Coronary artery (tissue), 2 donors: ENCODE data around the gene ZC3H7B.
"Not testable (repeated sequence)": the region's sequence is repeated elsewhere in the genome, so short reads cannot be mapped to it uniquely, and the experiment has no call there.

Experiments
- DNase-seq: peaks from one replicate; pipeline ENCODE4 v3.0.0-alpha.2; 2017; ENCODE audit warnings: low spot score
- H3K27ac ChIP-seq, 2 donors: fragments of 200-600 bp; sonication (generic); one replicate each; pipeline ENCODE4 v1.5.1; 2016 to 2019
- H3K4me3 ChIP-seq: fragments of 200-600 bp; sonication (generic); 2 replicates; pipeline ENCODE4 v1.5.1; 2016; ENCODE audit warnings: mild to moderate bottlenecking, moderate library complexity
- TF ChIP-seq, protein P1 (sequence below): fragments of 200-600 bp; sonication (generic); IDR thresholded peaks from one replicate; pipeline ENCODE4 v1.5.1; 2019; ENCODE audit warnings: antibody characterized with exemption

Gene ZC3H7B

DNA sequence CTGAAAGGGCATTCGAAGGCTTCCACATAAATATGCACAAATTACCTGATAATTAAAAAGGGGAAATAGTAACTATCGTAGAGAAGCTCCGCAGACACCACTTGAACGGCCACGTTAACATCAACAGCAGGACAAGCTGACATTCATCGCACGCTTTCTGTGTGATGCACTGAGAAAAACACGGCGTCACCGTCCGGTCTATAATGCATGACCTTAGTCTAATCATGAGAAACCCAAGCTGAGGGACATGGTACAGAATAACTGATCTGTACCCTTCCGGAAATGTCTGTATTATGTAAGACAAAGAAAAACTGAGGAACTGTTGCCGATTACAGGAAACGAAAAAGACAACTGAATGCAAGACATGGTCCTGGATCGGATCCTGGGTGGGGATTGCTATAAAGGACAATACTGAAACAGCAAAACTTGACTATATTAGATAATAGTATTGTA, 14.7 kb upstream of the ZC3H7B start:
- TF ChIP-seq, protein P1, sequence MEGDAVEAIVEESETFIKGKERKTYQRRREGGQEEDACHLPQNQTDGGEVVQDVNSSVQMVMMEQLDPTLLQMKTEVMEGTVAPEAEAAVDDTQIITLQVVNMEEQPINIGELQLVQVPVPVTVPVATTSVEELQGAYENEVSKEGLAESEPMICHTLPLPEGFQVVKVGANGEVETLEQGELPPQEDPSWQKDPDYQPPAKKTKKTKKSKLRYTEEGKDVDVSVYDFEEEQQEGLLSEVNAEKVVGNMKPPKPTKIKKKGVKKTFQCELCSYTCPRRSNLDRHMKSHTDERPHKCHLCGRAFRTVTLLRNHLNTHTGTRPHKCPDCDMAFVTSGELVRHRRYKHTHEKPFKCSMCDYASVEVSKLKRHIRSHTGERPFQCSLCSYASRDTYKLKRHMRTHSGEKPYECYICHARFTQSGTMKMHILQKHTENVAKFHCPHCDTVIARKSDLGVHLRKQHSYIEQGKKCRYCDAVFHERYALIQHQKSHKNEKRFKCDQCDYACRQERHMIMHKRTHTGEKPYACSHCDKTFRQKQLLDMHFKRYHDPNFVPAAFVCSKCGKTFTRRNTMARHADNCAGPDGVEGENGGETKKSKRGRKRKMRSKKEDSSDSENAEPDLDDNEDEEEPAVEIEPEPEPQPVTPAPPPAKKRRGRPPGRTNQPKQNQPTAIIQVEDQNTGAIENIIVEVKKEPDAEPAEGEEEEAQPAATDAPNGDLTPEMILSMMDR, result no peak
- Histone ChIP-seq H3K4me3 (peak overlapping the region; percentile 92), H3K27ac (peak overlapping the region; percentile 60 to 78)
- no peak for DNase-seq

DNA sequence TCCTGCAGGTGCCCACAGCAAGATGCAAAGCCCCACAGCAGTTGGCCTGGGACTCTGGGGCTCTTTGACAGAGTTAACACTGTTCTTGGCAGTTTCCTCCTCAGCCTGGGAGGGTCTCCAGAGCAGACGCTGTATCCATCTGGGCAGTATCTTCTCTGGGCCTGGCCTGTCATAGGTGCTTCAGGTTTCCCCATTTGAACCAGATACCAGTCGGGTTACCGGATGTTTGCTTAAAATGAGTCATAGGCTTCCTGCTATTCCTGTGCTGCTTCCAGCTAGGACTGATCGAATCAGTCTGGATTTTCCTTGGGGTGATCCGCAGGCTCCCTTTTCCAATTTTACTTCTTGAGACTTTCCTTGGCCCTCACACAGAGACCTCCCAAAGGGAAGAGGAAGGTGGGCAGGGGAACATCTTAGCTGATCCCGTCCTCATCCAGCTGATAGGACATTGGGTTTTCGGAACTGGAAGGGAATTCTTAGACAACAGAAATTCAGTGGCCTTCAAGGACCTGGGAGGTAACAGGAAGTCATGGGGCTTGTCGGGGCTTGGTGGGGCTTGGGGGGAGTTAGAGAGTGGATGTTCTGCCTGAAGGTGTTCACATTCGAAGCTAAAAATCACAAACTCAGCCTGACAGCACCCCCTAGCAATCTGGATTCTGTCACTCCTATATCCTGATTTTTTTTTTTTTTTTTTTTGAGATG, 12.9 kb upstream of the ZC3H7B start:
- Histone ChIP-seq H3K27ac (peak overlapping the region in 1 of 2 donors; percentile 21), H3K4me3 (no peak overlapping the region)
- TF ChIP-seq, protein P1, result no peak
- no peak for DNase-seq

DNA sequence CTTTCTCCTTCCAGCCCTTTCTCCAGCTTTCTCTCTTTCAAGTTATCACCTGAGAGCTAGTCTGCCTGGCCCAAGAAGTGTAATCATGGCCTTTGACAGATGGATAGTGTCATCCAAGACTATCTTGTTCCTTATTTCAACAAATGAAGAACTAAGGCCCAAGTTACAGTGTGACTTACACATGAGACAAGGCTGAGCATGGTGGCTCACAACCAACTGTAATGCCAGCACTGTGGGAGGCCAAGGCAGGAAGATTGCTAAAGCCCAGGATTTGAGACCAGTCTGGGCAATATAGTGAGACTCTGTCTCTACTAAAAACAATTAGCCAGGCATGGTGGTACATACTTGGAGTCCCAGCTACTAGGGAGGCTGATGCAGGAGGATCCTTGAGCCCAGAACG, 11.7 kb upstream of the ZC3H7B start:
- TF ChIP-seq, protein P1, result no peak
- DNase-seq, result no peak
- Histone ChIP-seq H3K4me3 (no peak overlapping the region), H3K27ac (no peak overlapping the region)

DNA sequence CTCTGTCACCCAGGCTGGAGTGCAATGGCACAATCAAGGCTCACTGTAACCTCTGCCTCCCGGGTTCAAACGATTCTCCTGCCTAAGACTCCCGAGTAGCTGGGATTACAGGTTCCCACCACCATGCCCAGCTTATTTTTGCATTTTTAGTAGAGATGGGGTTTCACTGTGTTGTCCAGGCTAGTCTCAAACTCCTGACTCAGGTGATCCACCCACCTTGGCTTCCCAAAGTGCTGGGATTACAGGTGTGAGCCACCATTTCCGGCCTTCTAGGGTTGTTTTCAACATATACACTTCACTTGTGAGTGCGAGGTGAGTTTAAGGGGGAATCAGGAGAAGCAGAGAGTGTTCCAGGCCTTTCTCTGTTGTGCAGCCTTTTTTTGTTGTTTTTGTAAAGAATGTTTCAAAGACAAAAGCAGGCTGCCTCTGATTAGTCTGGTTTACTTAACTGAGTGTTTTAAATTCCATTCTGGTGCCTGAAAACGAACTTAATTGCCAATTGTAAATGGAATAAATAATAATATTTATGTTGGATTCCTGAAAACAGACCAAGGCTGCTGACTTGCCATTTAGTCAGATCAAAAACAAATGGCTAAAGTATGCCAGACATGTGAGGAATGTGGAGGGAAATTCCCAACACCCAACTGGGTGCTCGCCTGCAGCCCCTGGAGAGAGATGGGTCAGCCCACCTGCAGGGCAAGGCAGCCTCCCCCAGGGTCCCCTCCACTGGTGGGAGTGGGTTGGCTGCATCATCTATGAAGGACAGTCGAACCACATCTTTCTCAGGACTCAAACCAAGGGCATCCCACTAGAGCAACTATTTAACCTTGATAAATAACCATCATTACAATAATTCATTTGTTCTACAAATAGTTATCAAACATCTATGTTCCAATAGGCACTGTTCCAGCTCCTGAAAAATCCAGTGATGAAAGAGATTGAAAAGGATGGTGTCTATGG, 10.8 kb upstream of the ZC3H7B start:
- peak overlapping the region in 1 of 2 donors; percentile 42 for H3K27ac ChIP-seq
- no peak for DNase-seq
- TF ChIP-seq, protein P1, result no peak
- no peak overlapping the region for H3K4me3 ChIP-seq

DNA sequence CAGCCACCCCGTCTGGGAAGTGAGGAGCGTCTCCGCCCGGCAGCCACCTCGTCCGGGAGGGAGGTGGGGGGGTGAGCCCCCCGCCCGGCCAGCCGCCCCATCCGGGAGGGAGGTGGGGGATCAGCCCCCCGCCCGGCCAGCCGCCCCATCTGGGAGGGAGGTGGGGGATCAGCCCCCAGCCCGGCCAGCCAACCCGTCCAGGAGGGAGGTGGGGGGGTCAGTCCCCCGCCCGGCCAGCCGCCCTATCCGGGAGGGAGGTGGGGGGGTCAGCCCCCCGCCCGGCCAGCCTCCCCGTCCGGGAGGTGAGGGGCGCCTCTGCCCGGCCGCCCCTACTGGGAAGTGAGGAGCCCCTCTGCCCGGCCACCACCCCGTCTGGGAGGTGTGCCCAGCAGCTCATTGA, 6.5 kb upstream of the ZC3H7B start:
- DNase-seq, H3K4me3 ChIP-seq, H3K27ac ChIP-seq: not testable (repeated sequence)

DNA sequence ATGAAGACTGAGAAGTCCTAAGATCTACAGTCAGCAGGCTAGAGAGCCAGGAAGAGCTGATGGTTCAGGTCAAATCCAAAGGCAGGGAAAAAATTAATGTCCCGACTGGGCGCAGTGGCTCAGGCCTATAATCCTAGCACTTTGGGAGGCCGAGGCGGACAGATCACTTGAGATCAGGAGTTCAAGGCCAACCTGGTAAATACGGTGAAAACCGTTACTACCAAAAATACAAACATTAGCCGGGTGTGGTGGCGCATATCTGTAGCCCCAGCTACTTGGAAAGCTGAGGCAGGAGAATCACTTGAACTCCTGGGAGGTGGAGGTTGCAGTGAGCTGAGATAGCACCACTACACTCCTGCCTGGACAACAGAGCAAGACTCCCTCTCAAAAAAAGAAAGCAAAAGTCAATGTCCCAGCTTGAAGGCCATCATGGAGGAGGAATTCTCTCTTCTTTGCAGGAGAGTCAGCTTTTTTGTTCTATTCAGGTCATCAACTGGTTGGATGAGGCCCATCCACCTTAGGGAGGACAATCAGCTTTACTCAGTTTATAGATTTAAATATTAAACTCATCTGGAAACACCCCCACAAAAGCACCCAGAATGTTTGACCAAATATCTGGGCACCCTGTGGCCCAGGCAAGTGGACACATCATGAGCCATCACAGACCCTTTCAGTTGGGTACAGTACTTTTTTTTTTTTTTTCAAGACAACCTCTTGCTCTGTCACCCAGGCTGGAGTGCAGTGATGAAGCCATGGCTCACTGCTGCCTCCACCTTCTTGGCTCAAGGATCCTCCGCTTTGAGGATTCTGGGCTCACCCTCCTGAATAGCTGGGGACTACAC, 4.3 kb upstream of the ZC3H7B start:
- TF ChIP-seq, protein P1, result no peak
- Histone ChIP-seq H3K27ac (no peak overlapping the region), H3K4me3 (no peak overlapping the region)
- no peak for DNase-seq

DNA sequence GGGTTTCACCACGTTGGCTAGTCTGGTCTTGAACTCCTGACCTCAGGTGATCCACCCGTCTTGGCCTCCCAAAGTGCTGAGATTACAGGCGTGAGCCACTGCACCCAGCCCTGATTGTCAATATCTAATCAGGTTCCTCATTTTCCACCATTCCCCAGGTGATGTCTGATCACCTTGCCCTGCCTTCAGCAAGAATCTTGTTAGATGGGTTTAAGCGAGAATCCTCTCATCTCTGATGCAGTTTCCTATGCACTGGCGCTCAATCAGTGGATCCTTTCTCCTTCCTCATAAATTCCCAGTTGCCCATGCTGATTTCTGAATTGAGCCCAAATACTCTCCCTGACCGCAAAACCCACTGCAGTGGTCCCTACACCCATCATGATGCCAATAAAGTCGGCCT, 664 bp upstream of the ZC3H7B start:
- TF ChIP-seq, protein P1, result no peak
- peak overlapping the region in 1 of 2 donors; percentile 74 for H3K27ac ChIP-seq
- DNase-seq, result no peak
- H3K4me3 ChIP-seq, result peak overlapping the region; percentile 79
